Cerebellar cortex (tissue), 1 donor: Measurements from ENCODE around the gene PEX14.

Experiments used
- DNase-seq: peaks from one replicate; pipeline ENCODE4 v3.0.0-alpha.2; 2015; ENCODE audit warnings: low spot score

The PEX14 gene

DNA sequence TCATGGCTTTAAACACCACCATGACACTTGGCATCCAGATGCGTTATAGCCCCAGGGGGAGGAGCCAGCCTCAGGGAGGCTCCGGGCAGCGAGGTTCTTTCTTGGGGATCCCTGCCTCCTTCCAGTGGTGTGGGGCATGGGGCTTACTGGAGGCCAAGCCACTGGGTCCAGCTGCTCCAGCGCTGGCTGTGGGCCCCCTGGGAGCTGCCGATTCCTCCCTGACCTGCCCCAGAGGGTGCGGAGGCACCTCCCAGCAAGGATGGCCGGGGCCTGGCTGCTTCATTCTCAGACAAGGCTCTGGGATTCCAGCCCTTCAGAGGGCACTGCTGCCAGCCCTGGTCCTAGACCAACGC, 159.3 kb downstream of the PEX14 start:
- no peak for DNase-seq

DNA sequence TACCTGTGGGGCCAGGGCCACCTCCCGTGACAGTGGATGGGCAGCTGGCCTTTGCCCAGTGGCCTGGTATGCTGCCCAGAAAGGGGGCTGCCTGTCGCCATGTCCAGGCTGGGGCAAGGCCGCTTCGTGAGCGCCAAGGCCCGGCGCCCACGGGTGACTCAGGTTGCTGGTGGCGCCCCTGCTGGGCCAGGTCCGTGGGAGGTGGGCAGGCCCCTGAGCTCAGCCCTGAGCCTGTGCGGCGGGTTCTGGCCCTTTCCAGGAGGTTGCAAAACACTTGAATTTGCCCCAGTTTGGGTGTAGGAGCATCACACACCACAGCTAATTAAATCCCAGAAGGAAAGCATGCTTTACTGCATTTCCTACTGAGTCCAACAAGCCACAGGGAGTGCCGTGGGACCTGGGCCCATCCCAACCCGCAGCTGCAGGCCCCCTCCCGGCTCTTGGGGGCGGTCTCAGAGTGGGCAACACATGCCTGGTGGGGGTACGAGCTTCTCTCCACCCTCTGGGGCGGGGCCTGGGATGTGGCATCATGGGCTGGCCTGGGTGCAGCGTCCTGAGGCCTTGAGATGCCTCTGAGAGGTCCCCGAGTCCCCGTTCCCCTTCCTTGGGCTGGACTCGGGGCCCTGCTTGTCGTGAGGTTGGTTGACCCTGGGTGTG, 159.8 kb downstream of the PEX14 start:
- DNase-seq: no peak

DNA sequence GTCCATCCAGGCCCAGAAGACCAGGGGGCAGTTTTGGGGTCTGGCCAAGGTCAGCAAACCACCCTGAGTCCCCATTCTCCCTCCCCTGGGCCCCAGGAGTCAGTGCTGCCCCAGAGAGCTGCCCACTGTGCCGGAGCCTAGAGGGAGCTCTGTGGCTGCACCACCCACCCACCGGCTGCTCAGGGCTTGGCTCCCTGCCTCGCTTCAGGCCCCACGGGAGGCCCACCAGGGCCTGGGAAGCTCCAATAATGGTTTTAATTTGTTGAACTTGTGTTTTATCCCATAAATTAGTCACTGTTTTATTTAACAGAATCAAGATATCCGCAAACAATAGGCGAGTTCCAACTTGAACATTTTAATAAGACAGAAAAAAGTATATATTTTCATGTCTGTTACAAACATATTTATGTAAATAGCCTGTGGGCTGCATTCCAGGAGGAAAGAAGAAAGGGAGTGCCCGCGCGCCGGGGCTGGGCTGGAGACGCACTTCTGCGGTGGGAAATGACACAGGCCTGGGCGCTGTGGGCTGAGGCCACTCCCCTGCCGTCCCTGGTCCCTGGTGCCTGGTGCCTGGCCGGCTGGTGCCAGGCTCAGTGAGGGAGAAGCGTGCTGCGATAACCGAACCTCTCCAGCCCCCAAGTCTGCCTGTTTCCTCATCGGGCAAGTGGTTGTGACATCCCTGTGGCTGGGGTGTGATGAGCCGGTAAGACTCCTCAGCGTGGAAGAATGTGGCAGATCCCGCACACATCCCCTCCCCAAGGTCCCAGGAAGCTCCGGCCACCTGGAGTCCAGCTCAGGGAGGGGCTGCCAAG, 160.5 kb downstream of the PEX14 start:
- DNase-seq: no peak

DNA sequence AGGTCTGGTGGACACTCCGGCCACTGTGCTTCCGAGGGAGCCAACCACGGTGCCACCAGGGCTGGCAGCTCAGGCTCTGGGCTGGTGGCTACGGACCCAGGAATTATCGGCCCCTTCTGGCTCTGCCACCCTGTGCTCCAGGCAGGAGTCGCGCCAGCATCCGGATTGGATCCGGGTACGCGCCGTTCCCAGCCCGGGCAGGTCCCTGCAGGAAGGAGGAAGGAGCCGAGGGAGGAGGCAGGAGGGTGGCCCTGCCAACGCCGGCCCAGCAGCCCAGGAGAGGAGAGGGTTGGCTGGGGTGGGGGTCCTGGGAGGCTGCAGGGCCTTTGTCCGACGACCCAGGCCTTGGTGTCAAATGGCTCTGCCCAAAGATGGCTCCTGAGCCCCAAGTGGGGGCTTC, 161.2 kb downstream of the PEX14 start:
- no peak for DNase-seq

DNA sequence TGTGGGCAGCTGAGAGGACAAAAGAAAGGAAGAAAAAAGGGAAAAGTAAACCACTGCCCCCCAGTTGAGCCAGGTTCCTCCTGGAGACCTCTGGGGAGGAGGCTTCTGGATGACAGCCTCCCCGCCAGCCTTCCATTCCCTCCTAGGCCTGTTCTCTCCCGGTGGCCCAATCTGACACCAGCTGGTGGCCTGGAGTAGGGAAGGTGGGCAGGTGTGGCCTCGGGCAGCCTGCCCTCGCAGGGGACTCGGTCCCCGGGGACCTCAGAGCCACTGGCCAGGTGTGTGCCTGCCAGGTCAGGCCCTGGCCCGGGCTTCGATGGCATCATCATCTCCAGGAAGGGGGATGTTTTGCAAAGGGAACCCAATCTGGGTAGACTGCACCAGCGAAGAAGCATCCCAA, 162.7 kb downstream of the PEX14 start:
- DNase-seq: no peak

DNA sequence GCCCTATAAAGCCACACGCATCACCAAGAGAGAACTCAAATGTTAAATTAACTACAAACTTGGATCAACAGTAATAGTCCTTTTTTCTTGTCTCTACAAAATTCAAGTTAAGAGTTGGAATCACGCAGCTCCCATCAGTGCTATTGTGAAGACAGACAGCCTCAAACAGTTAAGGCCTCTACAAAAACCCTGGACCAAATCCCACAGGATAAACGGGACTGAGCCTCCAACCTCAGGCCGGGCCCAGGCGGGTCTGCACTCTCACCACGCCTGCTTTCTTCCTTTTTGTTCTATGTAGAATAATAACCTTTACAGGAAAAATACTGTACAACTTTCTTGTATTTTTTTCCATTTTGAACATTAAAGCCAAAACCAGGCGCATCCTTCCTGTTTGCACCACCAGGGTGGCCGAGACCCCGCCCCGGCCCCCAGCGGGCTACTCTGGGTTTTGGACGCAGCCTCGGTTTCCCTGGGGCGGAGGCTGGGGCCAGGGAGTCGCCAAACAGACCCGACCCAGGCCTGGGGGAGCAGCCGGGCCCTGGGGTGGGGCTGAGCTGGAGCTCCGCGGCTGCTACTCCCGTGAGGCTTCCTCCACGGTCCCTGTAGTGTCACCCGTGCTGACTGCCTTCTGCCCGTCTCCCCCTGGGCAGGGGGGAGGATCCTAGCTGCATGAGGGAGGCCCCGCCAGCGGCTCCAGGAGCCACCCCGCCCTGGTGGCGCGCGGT, 163.2 kb downstream of the PEX14 start:
- DNase-seq: no peak

DNA sequence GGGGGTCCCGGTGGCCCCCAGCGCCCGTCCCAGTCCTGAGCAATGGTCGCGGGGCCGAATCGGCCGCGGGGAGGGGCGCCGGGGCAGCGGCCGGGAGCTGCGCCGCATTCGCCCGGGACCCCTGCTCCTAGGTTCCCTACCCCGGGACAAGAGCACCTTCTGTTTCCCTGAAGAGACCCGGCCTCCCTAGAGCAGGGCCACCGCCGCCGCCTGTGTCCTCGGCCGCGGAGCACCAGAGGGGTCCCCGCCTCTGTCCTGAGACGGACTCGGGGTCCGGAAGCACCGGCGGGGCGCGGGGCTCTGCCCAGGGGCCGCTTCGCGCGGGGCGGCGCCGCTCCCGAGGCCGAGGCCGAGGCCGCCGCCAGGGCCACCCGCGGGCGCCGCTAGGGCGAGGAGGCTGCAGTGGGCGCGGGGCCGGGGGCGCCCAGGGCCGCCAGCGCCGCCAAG, 163.8 kb downstream of the PEX14 start:
- DNase-seq: no peak

DNA sequence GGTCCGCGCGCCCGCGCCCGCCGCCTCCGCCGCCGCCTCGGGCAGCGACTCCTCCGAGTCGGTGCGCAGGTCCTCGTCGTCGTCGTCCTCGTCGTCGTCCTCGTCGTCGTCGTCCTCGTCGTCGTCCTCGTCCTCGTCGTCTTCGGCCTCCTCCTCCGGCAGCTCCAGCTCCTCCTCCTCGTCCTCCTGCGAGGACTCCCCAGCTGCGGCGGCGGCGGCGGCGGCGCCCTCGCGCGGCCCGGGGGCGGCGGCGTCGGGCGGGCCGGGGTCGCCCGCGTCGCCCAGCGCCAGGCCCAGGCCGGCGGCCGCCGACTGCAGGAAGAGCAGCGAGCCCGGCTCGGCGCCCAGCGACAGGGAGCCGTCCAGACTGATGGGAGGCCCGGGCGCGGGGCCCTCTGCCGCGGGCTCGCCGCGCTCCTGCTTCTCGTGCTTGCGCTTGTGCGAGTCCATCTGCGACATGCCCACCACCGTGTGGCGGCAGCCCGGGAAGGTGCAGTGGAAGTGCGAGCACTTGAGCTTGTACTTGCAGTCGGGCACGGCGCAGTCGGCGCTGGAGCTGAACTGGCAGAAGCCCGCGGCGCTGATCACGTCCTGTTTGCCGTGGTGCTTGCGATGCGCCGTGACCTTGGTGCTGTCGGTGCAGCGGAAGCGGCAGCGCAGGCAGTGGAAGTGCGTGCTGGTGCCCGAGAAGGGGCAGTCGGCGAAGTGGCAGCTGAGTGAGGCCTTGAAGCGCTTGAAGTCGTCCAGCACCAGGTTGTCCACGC, 164.4 kb downstream of the PEX14 start:
- no peak for DNase-seq

DNA sequence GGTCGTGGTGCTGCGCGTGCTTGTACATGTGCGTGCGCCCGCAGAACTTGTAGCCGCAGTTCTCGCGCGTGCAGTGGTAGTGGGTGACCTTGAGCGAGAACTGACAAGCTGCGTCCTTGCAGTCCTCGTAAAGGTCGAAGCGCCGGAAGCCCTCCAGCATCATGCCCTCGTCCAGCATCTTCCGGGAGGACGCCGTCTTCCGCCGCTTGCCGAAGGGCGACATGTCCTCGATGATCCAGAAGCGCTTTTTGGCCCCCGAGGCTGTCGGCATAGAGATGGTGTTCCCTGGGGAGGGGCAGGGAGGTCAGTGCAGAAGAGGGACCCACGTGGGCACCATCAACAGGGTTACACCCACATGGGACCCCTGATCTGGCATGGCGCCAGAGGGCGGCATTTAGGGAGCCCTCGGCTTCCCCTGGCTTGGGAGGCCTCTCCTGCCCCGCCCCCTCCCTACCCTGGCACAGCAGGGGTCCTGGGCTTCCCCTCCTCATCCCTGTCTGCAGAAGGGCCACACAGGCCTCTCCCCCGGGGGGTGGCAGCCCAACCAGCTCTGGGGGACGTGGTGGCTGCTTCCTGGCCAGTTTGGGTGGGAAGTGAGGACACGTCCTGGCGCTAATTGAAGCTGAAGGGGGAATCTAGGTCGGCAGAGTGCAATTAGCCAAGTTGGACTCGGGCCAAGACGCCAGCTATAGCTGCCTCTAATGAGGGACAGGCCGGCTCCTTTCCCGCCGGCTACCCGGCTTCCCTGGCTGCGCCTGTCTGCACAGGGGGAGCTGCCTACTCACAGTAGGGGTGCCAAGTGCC, 165.2 kb downstream of the PEX14 start:
- DNase-seq: peak; percentile 56

DNA sequence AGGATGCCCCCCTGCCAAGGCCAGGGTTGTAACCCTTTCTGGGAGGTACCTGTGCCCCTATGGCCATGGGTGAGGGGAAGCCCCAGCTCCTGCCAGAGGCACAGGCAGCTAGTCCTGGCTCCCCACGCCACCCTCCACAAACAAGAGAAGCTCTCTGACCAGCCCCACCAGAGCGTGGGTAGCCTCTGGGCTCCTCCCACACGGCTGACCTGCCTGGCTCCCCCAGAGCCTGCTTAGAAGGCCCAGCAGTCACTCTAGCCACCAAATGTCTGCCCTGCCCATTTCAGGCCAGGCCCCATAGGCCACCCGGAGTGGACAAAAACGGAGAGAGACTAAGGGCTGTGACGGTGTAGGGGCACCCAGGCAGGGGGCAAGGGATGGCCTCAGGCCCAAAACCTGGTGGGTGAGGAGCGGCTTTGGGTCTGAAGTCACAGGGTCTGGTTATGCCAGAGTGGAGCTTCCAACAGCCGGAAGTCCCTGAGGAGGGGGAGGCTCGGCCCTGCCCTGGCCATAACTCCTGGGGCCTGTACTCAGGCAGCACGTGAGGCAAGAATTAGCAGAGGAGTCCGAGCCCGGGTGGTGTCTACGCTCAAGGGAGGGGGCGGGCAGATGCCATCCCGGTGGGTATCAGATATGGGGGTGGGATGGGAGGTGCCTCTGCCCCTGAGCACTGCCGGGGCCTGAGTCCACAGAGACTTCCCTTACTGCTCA, 166.2 kb downstream of the PEX14 start:
- DNase-seq: no peak

DNA sequence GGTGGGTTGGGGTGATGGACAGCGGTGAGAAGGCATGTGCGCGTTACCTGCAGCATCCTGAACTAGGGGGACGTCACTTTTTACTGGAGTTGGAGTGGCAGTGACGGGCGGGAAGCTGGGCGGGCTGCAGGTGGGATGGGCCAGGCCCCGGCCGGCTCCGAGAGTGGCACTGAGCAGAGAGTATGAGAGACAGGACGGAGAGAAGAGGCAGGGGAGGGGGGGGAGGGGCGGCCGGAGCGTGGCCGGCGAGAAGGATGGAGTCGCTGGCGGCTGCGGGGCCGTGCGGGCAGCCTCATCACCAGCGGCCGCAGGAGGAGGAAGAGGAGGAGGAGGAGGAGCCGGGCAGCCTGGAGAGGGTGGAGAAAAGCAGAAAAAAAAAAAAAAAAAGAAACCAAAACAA, 167.2 kb downstream of the PEX14 start:
- DNase-seq: no peak

DNA sequence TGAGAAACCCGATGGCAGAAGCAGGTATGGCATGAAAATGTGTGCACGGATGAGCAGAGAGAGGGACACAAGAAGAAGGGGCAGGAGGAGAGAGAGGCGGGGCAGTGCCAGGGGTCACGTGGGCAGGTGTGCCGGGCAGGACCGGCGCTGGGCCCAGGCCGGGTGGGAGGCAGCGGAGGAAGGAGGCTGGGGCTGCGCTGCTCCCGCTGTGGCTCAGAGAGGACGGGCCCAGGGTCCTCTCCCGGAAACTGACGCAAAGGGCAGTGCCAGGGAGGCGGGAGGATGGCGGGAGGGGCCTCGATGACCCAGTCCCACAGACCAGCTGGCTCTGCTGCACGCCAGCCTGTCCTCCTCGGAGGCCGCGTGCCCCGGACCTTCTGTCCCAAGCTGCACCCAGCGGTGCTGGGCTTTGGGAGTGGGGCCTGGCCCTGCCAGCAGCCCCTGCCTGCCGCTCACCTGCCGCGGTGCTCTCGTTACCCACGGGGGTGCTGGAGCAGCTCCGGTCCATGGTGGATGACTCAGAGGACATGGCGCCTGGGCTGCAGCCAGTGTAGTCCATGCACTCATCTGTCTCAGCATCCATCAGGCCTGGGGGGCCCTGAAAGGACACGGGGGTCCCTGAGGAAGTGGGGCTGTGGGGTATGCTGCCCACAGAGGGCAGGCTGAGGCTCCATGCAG, 167.8 kb downstream of the PEX14 start:
- DNase-seq: no peak

DNA sequence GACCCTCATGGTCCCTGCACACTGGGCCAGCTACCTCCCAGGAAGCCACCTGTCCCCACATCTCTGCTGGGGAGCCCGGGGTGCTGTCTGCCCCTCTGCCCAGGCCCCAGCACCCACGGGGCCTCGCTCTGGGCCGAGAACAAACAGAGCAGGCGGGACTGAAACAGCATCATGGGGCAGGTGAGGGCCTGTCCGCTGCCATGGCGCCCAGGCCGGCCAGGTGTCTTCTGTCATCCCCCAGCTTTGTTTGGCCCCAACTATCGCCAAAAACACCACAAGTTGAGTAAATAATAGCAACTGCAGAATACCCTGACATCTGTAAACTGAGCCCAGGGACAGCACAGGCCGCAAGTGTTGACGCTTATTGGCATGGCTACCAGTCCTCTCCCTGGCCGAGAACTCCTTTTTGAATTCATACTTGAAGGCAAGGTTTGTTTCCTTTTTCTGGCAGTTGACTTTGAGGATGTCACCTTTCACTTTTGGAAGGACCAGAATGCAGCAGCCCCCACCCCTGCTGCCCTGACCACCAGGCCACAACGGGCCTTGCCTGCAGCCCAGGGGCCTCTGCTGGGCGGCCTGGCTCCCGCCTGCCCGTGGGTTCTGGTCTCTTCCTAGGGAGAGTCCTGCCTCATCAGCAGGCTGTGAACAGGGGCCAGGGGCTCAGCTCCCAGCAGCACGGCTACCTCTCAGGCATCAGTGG, 169.0 kb downstream of the PEX14 start:
- DNase-seq: no peak

DNA sequence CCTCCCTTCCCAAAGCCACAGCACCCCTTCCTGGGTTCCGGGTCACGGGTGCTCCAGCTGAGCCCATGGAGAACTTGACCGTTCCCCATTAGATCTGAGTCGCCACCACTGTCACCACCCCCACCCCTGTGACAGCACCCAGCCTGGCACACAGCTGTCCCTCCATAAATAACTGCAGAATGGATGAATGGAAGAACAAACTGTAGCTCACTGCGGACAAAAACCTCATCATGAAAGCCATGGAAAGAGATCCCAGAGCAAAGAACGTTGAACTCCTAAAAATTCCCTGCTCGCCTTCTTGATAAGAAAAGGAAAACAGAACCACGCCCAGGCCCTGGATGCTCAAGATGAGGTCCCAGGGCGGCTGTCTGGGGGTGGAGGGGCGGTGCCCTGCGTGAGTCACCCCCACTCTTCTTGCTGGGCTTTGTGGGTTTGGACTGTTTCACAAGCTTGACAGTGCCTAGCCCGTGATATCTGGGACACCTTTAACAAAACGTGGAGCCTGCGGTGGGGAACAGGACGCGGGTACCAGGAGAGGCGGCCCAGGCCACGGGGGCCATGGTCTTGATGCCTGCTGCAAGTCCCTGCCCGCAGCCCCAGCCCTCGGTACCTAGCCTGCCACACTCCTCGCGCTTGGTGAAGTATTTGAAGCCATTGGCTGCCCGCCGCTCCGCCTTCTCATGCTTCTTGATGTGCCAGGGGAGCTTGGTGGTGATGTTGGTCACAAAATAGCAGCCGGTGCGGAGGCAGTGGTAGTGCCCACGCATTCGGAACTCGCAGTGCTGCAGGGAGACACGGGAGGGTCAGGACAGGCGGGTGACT, 169.8 kb downstream of the PEX14 start:
- no peak for DNase-seq

DNA sequence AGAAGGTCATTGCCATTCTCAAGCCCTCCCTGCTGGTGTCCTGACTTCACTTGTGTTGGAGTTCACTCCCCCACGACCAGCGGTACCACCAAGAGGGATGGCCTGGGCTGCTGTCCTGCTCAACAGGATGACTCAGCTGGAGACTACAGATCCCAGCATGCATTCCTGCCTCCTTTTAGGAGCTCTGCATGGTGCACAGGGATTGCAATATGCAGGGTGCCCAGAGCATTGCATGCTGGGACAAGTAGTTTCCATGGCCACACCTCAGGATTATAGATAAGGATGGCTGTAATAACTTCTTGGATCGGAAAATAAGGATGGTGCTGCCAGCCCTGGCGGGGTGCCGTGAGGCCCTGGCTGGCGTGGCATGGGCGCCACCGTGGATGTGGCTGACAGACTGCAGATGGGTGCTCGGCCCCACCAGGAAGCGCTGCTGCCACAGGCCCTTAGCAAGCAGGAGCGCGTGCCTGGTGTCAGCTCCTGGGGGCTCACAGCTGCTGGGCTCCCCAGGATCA, 171.7 kb downstream of the PEX14 start:
- DNase-seq: peak; percentile 11

DNA sequence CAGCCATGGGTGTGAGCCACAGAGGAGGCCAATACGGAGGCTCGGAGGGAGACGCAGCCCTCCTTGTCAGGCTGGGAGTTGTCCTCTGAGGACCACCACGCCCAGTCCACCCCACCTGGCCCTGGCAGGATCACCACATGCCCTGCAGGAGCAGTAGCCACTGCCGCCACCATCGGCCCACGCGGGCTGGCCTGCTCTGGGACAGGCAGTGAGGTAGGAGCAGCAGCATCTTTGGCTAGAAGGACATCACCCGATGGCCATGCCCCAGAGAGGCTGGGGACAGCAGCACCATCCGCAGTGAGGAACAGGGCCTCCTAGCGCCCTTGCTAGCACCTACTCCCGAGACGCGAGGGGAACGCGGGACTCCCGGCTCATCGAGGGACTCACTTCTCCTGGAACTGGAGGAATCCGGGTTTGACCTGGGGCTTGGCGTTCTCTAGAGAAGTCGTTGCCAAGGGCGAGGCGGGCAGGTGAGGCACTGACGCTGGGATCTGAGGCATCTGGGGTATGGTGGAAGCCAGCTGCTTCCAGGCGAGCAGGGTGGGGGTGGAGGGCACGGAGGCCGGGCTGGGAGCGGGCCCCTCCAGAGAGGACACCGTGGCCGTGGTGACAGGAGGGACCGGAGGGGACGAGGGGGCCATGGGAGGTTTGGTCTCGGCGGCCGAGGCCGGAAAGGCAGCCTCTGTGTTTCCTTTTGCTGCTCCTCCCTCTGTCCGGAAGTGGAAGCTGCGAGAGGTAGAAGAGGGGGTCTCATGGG, 172.8 kb downstream of the PEX14 start:
- DNase-seq: no peak

DNA sequence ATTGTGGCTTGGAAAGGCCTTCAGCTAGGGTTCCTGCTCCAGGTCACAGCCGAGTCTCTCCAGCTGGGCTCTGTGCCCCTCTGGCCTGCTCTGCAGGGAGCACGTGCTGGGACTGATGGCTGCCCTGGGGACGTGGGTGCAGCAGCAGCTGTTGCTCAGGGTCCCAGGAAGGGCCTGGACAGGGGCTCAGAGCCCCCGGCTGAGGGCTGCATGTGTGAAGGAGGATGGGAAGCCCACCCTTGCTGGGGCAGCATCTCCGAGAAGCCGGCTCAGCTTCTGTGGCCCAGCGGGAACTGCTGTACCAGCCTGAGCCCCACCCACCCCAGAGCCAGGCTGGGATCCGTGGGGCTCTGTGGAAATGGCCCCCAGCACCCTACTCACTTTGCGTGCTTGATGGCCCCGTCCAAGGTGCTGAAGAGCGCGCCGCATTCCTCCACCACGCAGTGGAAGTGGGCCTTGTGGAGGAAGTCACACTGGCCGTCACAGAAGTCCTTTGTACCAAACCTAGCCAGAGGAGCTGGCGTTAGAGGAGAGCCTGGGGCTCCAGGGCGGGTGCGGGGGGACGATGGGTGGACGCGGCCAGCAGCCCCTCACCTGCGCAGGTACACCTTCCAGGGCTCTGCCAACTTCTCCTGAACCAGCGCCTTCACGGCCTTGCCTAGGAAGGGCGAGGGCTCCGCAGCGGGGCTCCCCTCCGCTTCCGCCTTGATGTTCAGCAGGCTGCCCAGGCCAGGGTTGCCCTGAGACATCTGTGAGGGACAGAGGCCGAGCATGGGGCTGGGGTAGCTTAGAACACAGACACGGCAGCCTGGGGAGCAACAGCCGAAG, 174.2 kb downstream of the PEX14 start:
- DNase-seq: no peak
